HepG2 (cell line): Measurements from ENCODE around the gene MTA2. TPM values are rescaled to one million over a fixed set of nuclear protein-coding genes. Genes with fewer than 3 reads are reported as not detected.

Experiments
- ATAC-seq: fragments of 200-7000 bp; cut with Tn5 transposase; 3 replicates; pipeline ENCODE4 v1.9.1; 2020; ENCODE audit warnings: mild to moderate bottlenecking, moderate library complexity
- BruUV-seq: library from RNA; stranded (reverse); fragments of 400-500 nt; replicated peaks from 2 replicates; lab custom pipeline; 2021; lab: Mats Ljungman, UMichigan
- CTCF ChIA-PET: fragments of 300-600 bp; formaldehyde crosslinking; extraction: SDS; loops from one replicate; lab custom pipeline; 2021; ENCODE audit warnings: low total read pairs, inconsistent platforms, low intra/inter-chr PET ratio; lab: Yijun Ruan, JAX
- POLR2A ChIA-PET: fragments of 350-600 bp; sonication (Branson Sonifier 250); formaldehyde crosslinking; loops from one replicate; lab custom pipeline; 2020; ENCODE audit warnings: antibody characterized with exemption, inconsistent platforms; lab: Yijun Ruan, JAX
- DNase-seq: peaks from one replicate; pipeline ENCODE4 v3.0.0-alpha.2; 2015; ENCODE audit warnings: low spot score
- FAIRE-seq: peaks from 3 replicates; lab custom pipeline; 2011; peaks lifted over from hg19 to GRCh38; lab: Jason Lieb, UNC
- H2AFZ ChIP-seq: one replicate; pipeline ENCODE4 v1.6.1; 2011; ENCODE audit warnings: low read length, inconsistent platforms
- H3K27ac ChIP-seq: fragments of 300-600 bp; 3 replicates; pipeline ENCODE4 v1.8.0; 2011; ENCODE audit warnings: mixed run types, mild to moderate bottlenecking, mixed read lengths, low read length, inconsistent platforms; ENCODE audit not compliant: insufficient read depth; ENCODE audit errors: extremely low read length
- H3K27me3 ChIP-seq, 2 experiments: fragments of 200-600 bp in 1 of 2; 2 replicates in 1 of 2; 3 replicates in 1 of 2; pipeline versions ENCODE4 v1.6.0 to v1.8.0; 2011; ENCODE audit warnings: low read length in 2 of 2, mild to moderate bottlenecking in 2 of 2, moderate library complexity in 2 of 2, inconsistent platforms in 1 of 2; ENCODE audit not compliant: insufficient read depth in 2 of 2, control insufficient read depth in 1 of 2
- H3K36me3 ChIP-seq, 2 experiments: fragments of 200-600 bp in 1 of 2; replicated peaks in 1 of 2; 2 replicates in 1 of 2; 3 replicates in 1 of 2; pipeline versions ENCODE4 v1.5.1 to v1.8.0; 2011; ENCODE audit warnings: low read length in 2 of 2, inconsistent platforms in 1 of 2; ENCODE audit not compliant: insufficient read depth in 2 of 2, control insufficient read depth in 1 of 2
- H3K4me1 ChIP-seq: 2 replicates; pipeline ENCODE4 v1.5.1; 2012; ENCODE audit warnings: low read length, inconsistent platforms; ENCODE audit not compliant: insufficient read depth
- H3K4me2 ChIP-seq: 2 replicates; pipeline ENCODE4 v1.6.0; 2011; ENCODE audit warnings: low read depth, low read length, inconsistent platforms
- H3K4me3 ChIP-seq, 3 experiments: fragments of 200-600 bp in 1 of 3; sonication (generic), shearing (Covaris generic) in 1 of 3; replicated peaks in 1 of 3; 2 replicates each; pipeline ENCODE4 v1.5.1; 2011 to 2016; ENCODE audit warnings: low read length in 3 of 3, inconsistent platforms in 2 of 3, low read depth in 2 of 3, mild to moderate bottlenecking in 2 of 3, control low read depth in 1 of 3, mixed read lengths in 1 of 3; ENCODE audit not compliant: insufficient read depth in 1 of 3
- H3K79me2 ChIP-seq: one replicate; pipeline ENCODE4 v1.6.1; 2011; ENCODE audit warnings: low read length, inconsistent platforms; ENCODE audit not compliant: insufficient read depth
- H3K9ac ChIP-seq: 2 replicates; pipeline ENCODE4 v1.6.0; 2011; ENCODE audit warnings: mild to moderate bottlenecking, low read depth, low read length, inconsistent platforms; ENCODE audit not compliant: insufficient read depth
- H3K9me3 ChIP-seq: 2 replicates; pipeline ENCODE4 v1.5.1; 2012; ENCODE audit warnings: mild to moderate bottlenecking, low read length
- H4K20me1 ChIP-seq: 2 replicates; pipeline ENCODE4 v1.6.0; 2011; ENCODE audit warnings: inconsistent platforms, mild to moderate bottlenecking, low read length, moderate library complexity; ENCODE audit not compliant: insufficient read depth
- BORCS8-MEF2B ChIP-seq: sonication (generic); formaldehyde crosslinking; IDR thresholded peaks from 2 replicates; pipeline ENCODE4 v1.8.0; 2022; ENCODE audit warnings: mild to moderate bottlenecking, missing genetic modification reagents
- CBX1 ChIP-seq: IDR thresholded peaks from one replicate; pipeline ENCODE4 v1.6.1; 2016; ENCODE audit warnings: antibody characterized with exemption, low read depth
- ELF4 ChIP-seq: sonication (generic); formaldehyde crosslinking; IDR thresholded peaks from 2 replicates; pipeline ENCODE4 v1.5.0; 2020; ENCODE audit warnings: missing genetic modification reagents, mild to moderate bottlenecking, moderate library complexity, borderline replicate concordance
- HNF4G ChIP-seq, 2 experiments: sonication (generic) in 1 of 2; formaldehyde crosslinking in 1 of 2; IDR thresholded peaks; 2 replicates each; pipeline versions ENCODE4 v1.4.0 to v1.6.1; 2011 to 2020; ENCODE audit warnings: borderline replicate concordance in 2 of 2, low read depth in 2 of 2, mild to moderate bottlenecking in 2 of 2, low read length in 1 of 2, missing genetic modification reagents in 1 of 2, moderate library complexity in 1 of 2
- KMT2B ChIP-seq: IDR thresholded peaks from 2 replicates; pipeline ENCODE4 v1.6.1; 2016; ENCODE audit warnings: missing genetic modification reagents, missing compliant biosample characterization
- NONO ChIP-seq, 2 experiments: fragments of 450-650 bp in 1 of 2; sonication (generic) in 1 of 2; formaldehyde crosslinking in 1 of 2; IDR thresholded peaks in 1 of 2; conservative IDR thresholded peaks in 1 of 2; 2 replicates each; pipeline versions ENCODE4 v1.6.1 to v1.8.0; 2017 to 2022; ENCODE audit warnings: mild to moderate bottlenecking in 1 of 2, missing genetic modification reagents in 1 of 2, moderate library complexity in 1 of 2
- RFX3 ChIP-seq: IDR thresholded peaks from 2 replicates; pipeline ENCODE4 v1.6.1; 2016; ENCODE audit warnings: missing biosample characterization, missing genetic modification reagents
- TCF7 ChIP-seq: sonication (generic); IDR thresholded peaks from 2 replicates; pipeline ENCODE4 v1.6.1; 2016; ENCODE audit warnings: antibody characterized with exemption, low read depth
- THYN1 ChIP-seq: sonication (generic); formaldehyde crosslinking; IDR thresholded peaks from 2 replicates; pipeline ENCODE4 v1.8.1; 2023; ENCODE audit warnings: low read depth, mild to moderate bottlenecking, moderate library complexity, missing genetic modification reagents, borderline replicate concordance
- TMF1 ChIP-seq: sonication (generic); formaldehyde crosslinking; IDR thresholded peaks from 2 replicates; pipeline ENCODE4 v1.8.1; 2022; ENCODE audit warnings: low read depth, missing genetic modification reagents
- ZGPAT ChIP-seq: IDR thresholded peaks from 2 replicates; pipeline ENCODE4 v1.6.1; 2016; ENCODE audit warnings: mild to moderate bottlenecking
- ZNF34 ChIP-seq: sonication (generic); formaldehyde crosslinking; IDR thresholded peaks from 2 replicates; pipeline ENCODE4 v1.4.0; 2020; ENCODE audit warnings: mild to moderate bottlenecking, missing genetic modification reagents, borderline replicate concordance
- ZNF501 ChIP-seq: sonication (generic); formaldehyde crosslinking; IDR thresholded peaks from 2 replicates; pipeline ENCODE4 v1.5.1; 2020; ENCODE audit warnings: mild to moderate bottlenecking, moderate library complexity, missing genetic modification reagents
- ZNF510 ChIP-seq: sonication (generic); formaldehyde crosslinking; IDR thresholded peaks from 2 replicates; pipeline ENCODE4 v1.4.0; 2020; ENCODE audit warnings: low read depth, mild to moderate bottlenecking, missing genetic modification reagents
- ZNF547 ChIP-seq: sonication (generic); formaldehyde crosslinking; IDR thresholded peaks from 2 replicates; pipeline ENCODE4 v1.5.1; 2020; ENCODE audit warnings: mild to moderate bottlenecking, missing genetic modification reagents
- ZNF563 ChIP-seq: sonication (generic); formaldehyde crosslinking; IDR thresholded peaks from 2 replicates; pipeline ENCODE4 v1.8.0; 2022; ENCODE audit warnings: mild to moderate bottlenecking, moderate library complexity, missing genetic modification reagents
- ZNF607 ChIP-seq: sonication (generic); formaldehyde crosslinking; IDR thresholded peaks from 2 replicates; pipeline ENCODE4 v1.5.1; 2020; ENCODE audit warnings: missing genetic modification reagents, mild to moderate bottlenecking, borderline replicate concordance
- ZNF709 ChIP-seq: sonication (generic); formaldehyde crosslinking; IDR thresholded peaks from 2 replicates; pipeline ENCODE4 v1.5.0; 2020; ENCODE audit warnings: mild to moderate bottlenecking, missing genetic modification reagents
- ZNF772 ChIP-seq: sonication (generic); formaldehyde crosslinking; IDR thresholded peaks from 2 replicates; pipeline ENCODE4 v1.5.0; 2020; ENCODE audit warnings: mild to moderate bottlenecking, missing genetic modification reagents
- ZNF788 ChIP-seq: sonication (generic); formaldehyde crosslinking; IDR thresholded peaks from 2 replicates; pipeline ENCODE4 v1.5.0; 2020; ENCODE audit warnings: mild to moderate bottlenecking, missing genetic modification reagents, borderline replicate concordance
- WGBS: methylation state at CpG from one replicate; pipeline ENCODE4 v1.1.6; 2017; ENCODE audit warnings: low lambda C conversion rate; 5-methylcytosine and 5-hydroxymethylcytosine counted together
- in situ Hi-C: cut with HindIII; loops from 2 replicates; pipeline ENCODE4 v1.10.0; 2017; ENCODE audit warnings: low pct_unique_long_range_greater_than_20kb; ENCODE audit not compliant: extremely low pct_ligation_motif_present
- intact Hi-C: fragments of 100-400 bp; cut with micrococcal nuclease; formaldehyde crosslinking; loops from one replicate; pipeline ENCODE4 v1.10.0; 2022; ENCODE audit not compliant: unreplicated experiment
- polyA plus RNA-seq, 8 experiments: library from polyadenylated mRNA; depleted of rRNA in 3 of 8; stranded (reverse) in 7 of 8; unstranded in 1 of 8; fragments of >200 nt; fragmentation: Illumina TruSeq in 4 of 8; extraction: Trizol in 4 of 8; gene quantifications; 2 replicates each; pipeline versions ENCODE4 v1.2.1 to v1.2.3, GENCODE V29; 2011 to 2016; ENCODE audit warnings: low read depth in 4 of 8, missing spikeins in 1 of 8, mixed read lengths in 1 of 8; ENCODE audit not compliant: insufficient read depth in 1 of 8
- total RNA-seq, 5 experiments: library from RNA; depleted of rRNA; stranded (reverse); fragments of >200 nt; fragmentation: Illumina TruSeq; extraction: Trizol; gene quantifications; 2 replicates each; pipeline ENCODE4 v1.2.3, GENCODE V29; 2016; ENCODE audit warnings: low read depth in 1 of 5
- TF ChIP-seq, protein P1 (sequence below): IDR thresholded peaks from 2 replicates; pipeline ENCODE4 v1.6.1; 2016; ENCODE audit warnings: missing genetic modification reagents, missing compliant biosample characterization

MTA2 gene
- total and polyA plus RNA-seq, 2 of the 13 experiments (the other 11 are each of a cell fraction or from before 2014, with no cell fraction given) = 14.0 to 70.0 TPM

GRCh38 chr11:62645946-62646824 is 44.5 kb upstream of the MTA2 start, which contains the start of gene GANAB (continued):
- TF ChIP-seq ZNF607 (CRISPR knock-in tag) = no peak; the same call in 1 of the 2 replicates
- TF ChIP-seq, protein P1, sequence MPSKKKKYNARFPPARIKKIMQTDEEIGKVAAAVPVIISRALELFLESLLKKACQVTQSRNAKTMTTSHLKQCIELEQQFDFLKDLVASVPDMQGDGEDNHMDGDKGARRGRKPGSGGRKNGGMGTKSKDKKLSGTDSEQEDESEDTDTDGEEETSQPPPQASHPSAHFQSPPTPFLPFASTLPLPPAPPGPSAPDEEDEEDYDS (CRISPR knock-in tag) = peak; percentile 90
- TF ChIP-seq ZNF510 = no peak
- no peak for TF ChIP-seq RFX3 (CRISPR knock-in tag)
- no peak for TF ChIP-seq ZNF788 (CRISPR knock-in tag)
- TF ChIP-seq ZNF772 (CRISPR knock-in tag) = peak; percentile 26; the same call in 1 of the 2 replicates
- TF ChIP-seq TCF7 = no peak
- peak; percentile 26; the same call in 1 of the 2 replicates for TF ChIP-seq ZNF709 (CRISPR knock-in tag)
- peak; percentile 75; the same call in 1 of the 2 replicates for TF ChIP-seq BORCS8-MEF2B (CRISPR knock-in tag)
- TF ChIP-seq KMT2B (CRISPR knock-in tag) = peak; percentile 66; the same call in 1 of the 2 replicates
- no peak for TF ChIP-seq CBX1

DNA sequence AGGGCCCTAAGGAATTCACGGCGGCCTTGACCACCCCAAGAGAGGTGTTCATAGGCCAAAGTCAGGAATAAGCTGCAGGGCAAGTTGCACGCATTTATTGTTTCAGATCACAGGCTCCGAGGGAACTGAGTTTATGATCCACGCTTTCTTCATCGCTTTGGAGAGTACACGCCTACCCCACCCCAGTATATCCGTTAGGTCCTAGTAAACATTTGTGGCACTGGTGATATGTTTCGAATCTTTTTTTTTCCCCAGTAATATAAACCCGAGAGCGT is 43.9 kb upstream of the MTA2 start:
- H3K4me3 ChIP-seq = peak overlapping the region; percentile 86 to 96 (median 90)
- BruUV-seq = no TSS peak
- no peaks in the 10 kb centered on the region for H3K27me3 ChIP-seq
- POLR2A ChIA-PET = interaction anchor here (1.1 to 5.0 kb wide), 18 partner anchors 11 to 831 kb away, joined by 3 to 98 read pairs (median 13); partner anchors contain the start of genes B3GAT3, C11orf98, CSKMT and EEF1G
- CTCF ChIA-PET = no interaction called here
- intact Hi-C loops = no loop called here
- WGBS = 1% methylated on average over 11 of the region's 11 CpGs
- no peak overlapping the region for H2AFZ ChIP-seq
- ATAC-seq (no peak), FAIRE-seq (no peak), DNase-seq (no peak)
- H3K79me2 ChIP-seq = peaks cover 39% of the 10 kb centered on the region
- in situ Hi-C loops = no loop called here
- H3K4me2 ChIP-seq = peak overlapping the region; percentile 77
- H3K27ac ChIP-seq = peak overlapping the region; percentile 98
- TF ChIP-seq NONO (IDR thresholded peaks at IDR 0.05) (no peak), NONO (CRISPR knock-in tag; conservative IDR thresholded peaks at IDR 0.05) (0 out of 2 replicates have a peak, but pooled peaks have one; percentile 26), ELF4 (CRISPR knock-in tag) (0 out of 2 replicates have a peak, but pooled peaks have one; percentile 13), ZNF772 (CRISPR knock-in tag) (peak; percentile 10; the same call in 1 of the 2 replicates), THYN1 (CRISPR knock-in tag) (no peak), TMF1 (peak; percentile 42; the same call in 1 of the 2 replicates), HNF4G (IDR thresholded peaks at IDR 0.05; ENCODE audit: borderline replicate concordance, low read depth, low read length) (no peak), HNF4G (CRISPR knock-in tag; IDR thresholded peaks at IDR 0.05; ENCODE audit: borderline replicate concordance, low read depth) (no peak), ZNF34 (peak; percentile 43; the same call in 1 of the 2 replicates), ZNF547 (CRISPR knock-in tag) (0 out of 2 replicates have a peak, but pooled peaks have one; percentile 3), ZNF709 (CRISPR knock-in tag) (0 out of 2 replicates have a peak, but pooled peaks have one; percentile 21), ZGPAT (CRISPR knock-in tag) (no peak), ZNF563 (no peak), ZNF501 (CRISPR knock-in tag) (0 out of 2 replicates have a peak, but pooled peaks have one; percentile 4)
- TF ChIP-seq, all 625 proteins: peak for 8
- peaks cover 58% of the 10 kb centered on the region for H3K4me1 ChIP-seq
- peaks cover 8% of the 10 kb centered on the region for H4K20me1 ChIP-seq
- H3K36me3 ChIP-seq = peaks cover 4 to 24% of the 10 kb centered on the region in 2 experiments; a peak in 3 of 5 replicates
- peak overlapping the region; percentile 100 for H3K9ac ChIP-seq
- no peaks in the 10 kb centered on the region for H3K9me3 ChIP-seq
